Measurements from ENCODE around the gene ZNF747.

GRCh38 chr16:30494709-30495108 lies 39.9 kb downstream of the ZNF747 start:
- TF ChIP-seq, protein P1, sequence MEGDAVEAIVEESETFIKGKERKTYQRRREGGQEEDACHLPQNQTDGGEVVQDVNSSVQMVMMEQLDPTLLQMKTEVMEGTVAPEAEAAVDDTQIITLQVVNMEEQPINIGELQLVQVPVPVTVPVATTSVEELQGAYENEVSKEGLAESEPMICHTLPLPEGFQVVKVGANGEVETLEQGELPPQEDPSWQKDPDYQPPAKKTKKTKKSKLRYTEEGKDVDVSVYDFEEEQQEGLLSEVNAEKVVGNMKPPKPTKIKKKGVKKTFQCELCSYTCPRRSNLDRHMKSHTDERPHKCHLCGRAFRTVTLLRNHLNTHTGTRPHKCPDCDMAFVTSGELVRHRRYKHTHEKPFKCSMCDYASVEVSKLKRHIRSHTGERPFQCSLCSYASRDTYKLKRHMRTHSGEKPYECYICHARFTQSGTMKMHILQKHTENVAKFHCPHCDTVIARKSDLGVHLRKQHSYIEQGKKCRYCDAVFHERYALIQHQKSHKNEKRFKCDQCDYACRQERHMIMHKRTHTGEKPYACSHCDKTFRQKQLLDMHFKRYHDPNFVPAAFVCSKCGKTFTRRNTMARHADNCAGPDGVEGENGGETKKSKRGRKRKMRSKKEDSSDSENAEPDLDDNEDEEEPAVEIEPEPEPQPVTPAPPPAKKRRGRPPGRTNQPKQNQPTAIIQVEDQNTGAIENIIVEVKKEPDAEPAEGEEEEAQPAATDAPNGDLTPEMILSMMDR (IDR thresholded peaks at IDR 0.05; ENCODE audit: extremely low read depth in 1 of 2, insufficient read depth in 1 of 2, low read depth in 1 of 2, low read length in 2 of 2): no peak
- TF ChIP-seq, protein P2, sequence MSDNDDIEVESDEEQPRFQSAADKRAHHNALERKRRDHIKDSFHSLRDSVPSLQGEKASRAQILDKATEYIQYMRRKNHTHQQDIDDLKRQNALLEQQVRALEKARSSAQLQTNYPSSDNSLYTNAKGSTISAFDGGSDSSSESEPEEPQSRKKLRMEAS (IDR thresholded peaks at IDR 0.05; ENCODE audit: insufficient read depth, insufficient read length): no peak
- no peak for TF ChIP-seq POLR2AphosphoS5 (IDR thresholded peaks at IDR 0.05; ENCODE audit: insufficient read depth, low read depth, low read length)
- no peak for TF ChIP-seq POLR2A (IDR thresholded peaks at IDR 0.05; ENCODE audit: low read depth, low read length)
- no peak for TF ChIP-seq EZH2 (IDR thresholded peaks at IDR 0.05; ENCODE audit: borderline replicate concordance, low read depth, low read length, severe bottlenecking)
- no peak for TF ChIP-seq MYC (IDR thresholded peaks at IDR 0.05; ENCODE audit: low read depth, low read length)
- TF ChIP-seq JUN (IDR thresholded peaks at IDR 0.05; ENCODE audit: borderline replicate concordance, insufficient read depth, insufficient read length, low read depth): no peak
- TF ChIP-seq GATA2 (IDR thresholded peaks at IDR 0.05; ENCODE audit: insufficient read depth, insufficient read length, low read depth, low read length): no peak
